ENCODE measurements around the gene MUC5AC. TPM values are rescaled to one million over a fixed set of nuclear protein-coding genes. Genes with fewer than 3 reads are reported as not detected.

The MUC5AC gene
- polyA plus RNA-seq, 1 donor (not counting 4 experiments of a cell fraction or from before 2014, with no cell fraction given): not detected

GRCh38 chr11:1109918-1110705 lies 47.6 kb upstream of the MUC5AC start:
- FAIRE-seq (no peak), DNase-seq (ENCODE audit: low read depth, low spot score) (no peak)
- H3K79me2 ChIP-seq (ENCODE audit: control insufficient read depth, insufficient read depth, low read length): no peaks in the 10 kb centered on the region
- dilution Hi-C loops (cut with MboI; ENCODE audit: extremely low pct_ligation_motif_present, low sequenced_read_pairs): no loop called here
- H3K9me3 ChIP-seq (ENCODE audit: control insufficient read depth, low read depth, low read length): peaks cover 4% of the 10 kb centered on the region
- H3K4me2 ChIP-seq (ENCODE audit: control insufficient read depth, extremely low read depth, insufficient read depth, low read depth, low read length): no peak overlapping the region
- no peak overlapping the region for H3K4me3 ChIP-seq (ENCODE audit: control insufficient read depth in 2 of 3, extremely low read depth in 1 of 3, insufficient read depth in 2 of 3, low read depth in 1 of 3, low read length in 3 of 3)
- no peaks in the 10 kb centered on the region for H3K4me1 ChIP-seq (ENCODE audit: control insufficient read depth, extremely low read depth, insufficient read depth, low read length)
- no peak overlapping the region for H2AFZ ChIP-seq (ENCODE audit: control insufficient read depth, low read length)
- no peak for TF ChIP-seq CTCF (optimal IDR thresholded peaks at IDR 0.05 in 1 of 3, IDR thresholded peaks at IDR 0.05 in 1 of 3, conservative IDR thresholded peaks at IDR 0.05 in 1 of 3; ENCODE audit: extremely low read depth in 1 of 3, insufficient read depth in 2 of 3, low read length in 3 of 3)
- TF ChIP-seq EZH2 (IDR thresholded peaks at IDR 0.05; ENCODE audit: low read length): no peak
- no peaks in the 10 kb centered on the region for H3K9me1 ChIP-seq (ENCODE audit: control insufficient read depth, extremely low read depth, insufficient read depth, low read length)
- no peak overlapping the region for H3K27ac ChIP-seq (ENCODE audit: control insufficient read depth, insufficient read depth, low read length)
- H3K27me3 ChIP-seq (ENCODE audit: control insufficient read depth, extremely low read depth, insufficient read depth, low read length): peaks cover 4% of the 10 kb centered on the region
- no peaks in the 10 kb centered on the region for H4K20me1 ChIP-seq (ENCODE audit: control insufficient read depth, extremely low read depth, insufficient read depth, low read length)
- no peaks in the 10 kb centered on the region for H3K36me3 ChIP-seq (ENCODE audit: control insufficient read depth in 2 of 2, extremely low read depth in 1 of 2, insufficient read depth in 2 of 2, low read length in 2 of 2)
- no peak overlapping the region for H3K9ac ChIP-seq (ENCODE audit: control insufficient read depth, extremely low read depth, insufficient read depth, low read length)

GRCh38 chr11:1111545-1112212 lies 46.1 kb upstream of the MUC5AC start:
- TF ChIP-seq CTCF (optimal IDR thresholded peaks at IDR 0.05 in 1 of 3, IDR thresholded peaks at IDR 0.05 in 1 of 3, conservative IDR thresholded peaks at IDR 0.05 in 1 of 3; ENCODE audit: extremely low read depth in 1 of 3, insufficient read depth in 2 of 3, low read length in 3 of 3) (no peak), EZH2 (IDR thresholded peaks at IDR 0.05; ENCODE audit: low read length) (no peak)
- Histone ChIP-seq H2AFZ (ENCODE audit: control insufficient read depth, low read length) (no peak overlapping the region), H3K4me1 (ENCODE audit: control insufficient read depth, extremely low read depth, insufficient read depth, low read length) (no peaks in the 10 kb centered on the region), H4K20me1 (ENCODE audit: control insufficient read depth, extremely low read depth, insufficient read depth, low read length) (no peaks in the 10 kb centered on the region), H3K27me3 (ENCODE audit: control insufficient read depth, extremely low read depth, insufficient read depth, low read length) (peaks cover 4% of the 10 kb centered on the region), H3K9me1 (ENCODE audit: control insufficient read depth, extremely low read depth, insufficient read depth, low read length) (no peaks in the 10 kb centered on the region), H3K9me3 (ENCODE audit: control insufficient read depth, low read depth, low read length) (peaks cover 4% of the 10 kb centered on the region), H3K4me3 (ENCODE audit: control insufficient read depth in 2 of 3, extremely low read depth in 1 of 3, insufficient read depth in 2 of 3, low read depth in 1 of 3, low read length in 3 of 3) (no peak overlapping the region), H3K36me3 (ENCODE audit: control insufficient read depth in 2 of 2, extremely low read depth in 1 of 2, insufficient read depth in 2 of 2, low read length in 2 of 2) (no peaks in the 10 kb centered on the region), H3K79me2 (ENCODE audit: control insufficient read depth, insufficient read depth, low read length) (no peaks in the 10 kb centered on the region), H3K4me2 (ENCODE audit: control insufficient read depth, extremely low read depth, insufficient read depth, low read depth, low read length) (no peak overlapping the region), H3K9ac (ENCODE audit: control insufficient read depth, extremely low read depth, insufficient read depth, low read length) (no peak overlapping the region), H3K27ac (ENCODE audit: control insufficient read depth, insufficient read depth, low read length) (no peak overlapping the region)
- DNase-seq (ENCODE audit: low read depth, low spot score): no peak
- dilution Hi-C loops (cut with MboI; ENCODE audit: extremely low pct_ligation_motif_present, low sequenced_read_pairs): no loop called here
- FAIRE-seq: no peak
